ENCODE data around the gene TOR1A.

The TOR1A gene

GRCh38 chr9:129823935-129824601 lies at the start of gene TOR1A:
Gene TOR1A (minus strand): TSS chr9:129824136. CDS start chr9:129824085, 51 bp downstream.
- peak; percentile 90 to 94 for DNase-seq

- DNase-seq, result no peak
Measured at GRCh38 chr9:129871046-129871445, 47.1 kb upstream of the TOR1A start.

GRCh38 chr9:129869585-129870501 lies 45.9 kb upstream of the TOR1A start:
- no peak for DNase-seq

- peak; percentile 82 to 85 for DNase-seq
Measured at GRCh38 chr9:129868872-129869486, 45.0 kb upstream of the TOR1A start.

- no peak for DNase-seq
Measured at GRCh38 chr9:129868023-129868871, 44.3 kb upstream of the TOR1A start.

- DNase-seq, result no peak
Measured at GRCh38 chr9:129867136-129868022, 43.4 kb upstream of the TOR1A start.

- DNase-seq, result peak in 1 of 2 experiments; percentile 46
Measured at GRCh38 chr9:129866394-129867135, 42.6 kb upstream of the TOR1A start.

GRCh38 chr9:129865668-129866320 lies 41.9 kb upstream of the TOR1A start:
- no peak for DNase-seq

GRCh38 chr9:129864991-129865647 lies 41.2 kb upstream of the TOR1A start:
- no peak for DNase-seq

GRCh38 chr9:129863059-129863690 lies 39.2 kb upstream of the TOR1A start:
- peak; percentile 53 to 59 for DNase-seq

- DNase-seq, result no peak
Measured at GRCh38 chr9:129861447-129861827, 37.5 kb upstream of the TOR1A start.

GRCh38 chr9:129860653-129861446 lies 36.9 kb upstream of the TOR1A start:
- no peak for DNase-seq

GRCh38 chr9:129858167-129858962 lies 34.4 kb upstream of the TOR1A start:
- DNase-seq, result no peak

- DNase-seq, result no peak
Measured at GRCh38 chr9:129857207-129857606, 33.3 kb upstream of the TOR1A start.

- no peak for DNase-seq
Measured at GRCh38 chr9:129854588-129855110, 30.7 kb upstream of the TOR1A start.

- DNase-seq, result no peak
Measured at GRCh38 chr9:129853614-129854013, 29.7 kb upstream of the TOR1A start.

- no peak for DNase-seq
Measured at GRCh38 chr9:129852579-129852978, 28.6 kb upstream of the TOR1A start.

Data from activated CD4-positive, alpha-beta T cell treated with anti-CD3 and anti-CD28 coated beads, Interleukin-2, amount 50 U/mL, for 4 hours (primary cell).